D721Med (cell line): Measurements from ENCODE around the gene LZTS3.

ENCODE experiments used
- DNase-seq: peaks from one replicate; pipeline ENCODE4 v3.0.0; 2011; ENCODE audit warnings: low spot score; ENCODE audit not compliant: insufficient read length
- FAIRE-seq: peaks from 2 replicates; lab custom pipeline; 2011; peaks lifted over from hg19 to GRCh38; lab: Jason Lieb, UNC
- CTCF ChIP-seq: IDR thresholded peaks from 2 replicates; pipeline ENCODE4 v1.5.1; 2012; ENCODE audit warnings: mild to moderate bottlenecking, control low read depth; ENCODE audit not compliant: insufficient read depth; ENCODE audit errors: missing control alignments

LZTS3 gene

GRCh38 chr20:3199206-3199605 is 25.9 kb upstream of the LZTS3 start:
- FAIRE-seq (no peak), DNase-seq (no peak)
- TF ChIP-seq CTCF = no peak

- TF ChIP-seq CTCF = no peak
- no peak for DNase-seq
- no peak for FAIRE-seq
These were observed 22.4 kb upstream of the LZTS3 start for GRCh38 chr20:3195590-3196237.

- FAIRE-seq = no peak
- no peak for DNase-seq
- TF ChIP-seq CTCF = no peak
These were observed 21.4 kb upstream of the LZTS3 start for GRCh38 chr20:3194617-3195280.

- TF ChIP-seq CTCF = no peak
- DNase-seq = no peak
- no peak for FAIRE-seq
These were observed 20.7 kb upstream of the LZTS3 start for GRCh38 chr20:3193806-3194616.

- DNase-seq (no peak), FAIRE-seq (no peak)
- no peak for TF ChIP-seq CTCF
These were observed 19.1 kb upstream of the LZTS3 start for GRCh38 chr20:3192226-3193015.

GRCh38 chr20:3190681-3191111 is 17.3 kb upstream of the LZTS3 start:
- no peak for FAIRE-seq
- TF ChIP-seq CTCF = no peak
- no peak for DNase-seq
